ENCODE measurements around the gene C2orf68.

DNA sequence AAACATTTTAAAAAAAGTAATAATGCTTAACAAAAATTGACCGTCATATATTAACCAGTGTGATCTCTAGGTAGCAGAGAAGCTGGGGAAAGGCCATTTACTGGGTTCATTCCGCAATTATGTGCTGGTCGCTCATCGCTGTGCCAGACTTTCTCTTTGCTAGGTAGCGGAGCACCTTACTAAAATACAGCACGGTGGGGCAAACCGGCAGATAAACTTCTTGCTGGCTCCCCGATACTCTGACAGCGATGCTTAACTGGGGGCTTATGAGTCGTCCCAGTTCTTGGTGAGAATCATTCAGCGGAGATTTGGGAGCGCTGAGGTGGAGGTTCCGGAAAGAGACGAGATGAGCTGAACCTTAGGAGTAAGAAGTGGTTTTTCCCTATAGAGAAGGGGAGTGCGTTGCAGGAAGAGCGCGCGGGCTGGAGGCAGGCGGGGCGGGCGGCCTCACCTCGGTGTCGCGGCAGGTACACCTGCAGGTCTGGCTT, 605 bp downstream of the C2orf68 start:
- no peak for TF ChIP-seq STAG1 (CRISPR knock-in tag; IDR thresholded peaks at IDR 0.05; ENCODE audit: borderline replicate concordance)
- no peak for TF ChIP-seq POLR2AphosphoS2 (IDR thresholded peaks at IDR 0.05; ENCODE audit: low read length)
- no peak for TF ChIP-seq POLR2A (conservative IDR thresholded peaks at IDR 0.05)
- no peak for TF ChIP-seq TAF1 (IDR thresholded peaks at IDR 0.05; ENCODE audit: control insufficient read depth, extremely low read depth, insufficient read depth, low read length, severe bottlenecking)
- TF ChIP-seq CTCF (IDR thresholded peaks at IDR 0.05 in 2 of 3, conservative IDR thresholded peaks at IDR 0.05 in 1 of 3; ENCODE audit: insufficient read depth in 2 of 3, low read depth in 1 of 3, low read length in 3 of 3) = no peak
- TF ChIP-seq HMG20B (CRISPR knock-in tag; IDR thresholded peaks at IDR 0.05) = no peak
- TF ChIP-seq ZNF830 (CRISPR knock-in tag; IDR thresholded peaks at IDR 0.05) = no peak
- TF ChIP-seq ZEB2 (IDR thresholded peaks at IDR 0.05) = no peak
- no peak for TF ChIP-seq USF2 (CRISPR knock-in tag; IDR thresholded peaks at IDR 0.05)
- no peak for TF ChIP-seq FOS (IDR thresholded peaks at IDR 0.05; ENCODE audit: extremely low read depth, insufficient read length)
- TF ChIP-seq ZNF3 (CRISPR knock-in tag; IDR thresholded peaks at IDR 0.05) = no peak
- TF ChIP-seq CTBP1 (IDR thresholded peaks at IDR 0.05; ENCODE audit: borderline replicate concordance) = no peak
